Transverse colon (tissue), 4 donors: ENCODE data around the gene SPDL1.

Experiments
- POLR2AphosphoS5 ChIP-seq, 3 donors: sonication (generic); formaldehyde crosslinking; IDR thresholded peaks; one replicate each; pipeline ENCODE4 v1.6.1; 2016; ENCODE audit warnings: antibody characterized with exemption in 3 of 3
- TF ChIP-seq, protein P1 (sequence below), 5 experiments: fragments of 200-600 bp in 3 of 5; fragments of 450-650 bp in 2 of 5; sonication (generic) in 3 of 5; IDR thresholded peaks; 1 replicate in 2 of 5; 2 replicates in 3 of 5; pipeline ENCODE4 v1.5.1; 2016 to 2017; ENCODE audit warnings: antibody characterized with exemption in 5 of 5, inconsistent platforms in 3 of 5, mild to moderate bottlenecking in 2 of 5, moderate library complexity in 1 of 5

DNA sequence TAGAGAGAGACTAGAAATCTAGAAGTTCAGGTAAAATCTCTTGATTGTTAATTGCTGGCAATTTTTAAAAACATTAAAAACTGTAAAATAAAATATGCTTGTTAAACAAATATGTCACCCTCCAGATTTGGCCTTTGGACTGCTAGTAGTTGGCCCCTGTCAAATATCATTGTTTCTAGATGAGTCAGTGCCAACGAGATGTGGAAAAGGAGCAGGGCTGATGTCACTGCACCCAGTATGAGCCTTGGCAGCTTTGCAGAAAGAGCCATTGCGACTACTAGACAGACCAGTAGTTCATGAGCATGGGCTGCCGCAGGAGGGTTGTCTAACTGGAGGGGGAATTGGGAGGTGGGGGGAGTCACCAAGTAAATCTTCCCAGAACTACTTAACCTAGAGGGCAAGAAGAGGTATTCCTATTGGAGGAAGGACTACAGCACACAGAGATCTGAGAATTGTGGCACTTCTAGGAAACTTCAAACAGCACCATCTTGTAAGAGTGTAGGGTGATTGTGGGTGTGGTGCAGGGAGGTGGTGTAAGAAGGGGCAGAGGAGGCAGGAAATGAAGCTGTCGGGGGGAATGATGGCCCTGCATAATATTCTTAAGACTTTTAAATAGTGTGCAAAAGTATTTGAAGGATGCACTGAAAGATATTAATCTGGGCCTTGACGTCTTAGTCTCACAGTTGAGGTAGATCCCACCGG, 46.4 kb downstream of the SPDL1 start:
- TF ChIP-seq, protein P1, sequence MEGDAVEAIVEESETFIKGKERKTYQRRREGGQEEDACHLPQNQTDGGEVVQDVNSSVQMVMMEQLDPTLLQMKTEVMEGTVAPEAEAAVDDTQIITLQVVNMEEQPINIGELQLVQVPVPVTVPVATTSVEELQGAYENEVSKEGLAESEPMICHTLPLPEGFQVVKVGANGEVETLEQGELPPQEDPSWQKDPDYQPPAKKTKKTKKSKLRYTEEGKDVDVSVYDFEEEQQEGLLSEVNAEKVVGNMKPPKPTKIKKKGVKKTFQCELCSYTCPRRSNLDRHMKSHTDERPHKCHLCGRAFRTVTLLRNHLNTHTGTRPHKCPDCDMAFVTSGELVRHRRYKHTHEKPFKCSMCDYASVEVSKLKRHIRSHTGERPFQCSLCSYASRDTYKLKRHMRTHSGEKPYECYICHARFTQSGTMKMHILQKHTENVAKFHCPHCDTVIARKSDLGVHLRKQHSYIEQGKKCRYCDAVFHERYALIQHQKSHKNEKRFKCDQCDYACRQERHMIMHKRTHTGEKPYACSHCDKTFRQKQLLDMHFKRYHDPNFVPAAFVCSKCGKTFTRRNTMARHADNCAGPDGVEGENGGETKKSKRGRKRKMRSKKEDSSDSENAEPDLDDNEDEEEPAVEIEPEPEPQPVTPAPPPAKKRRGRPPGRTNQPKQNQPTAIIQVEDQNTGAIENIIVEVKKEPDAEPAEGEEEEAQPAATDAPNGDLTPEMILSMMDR (IDR thresholded peaks at IDR 0.05) = no peak
- TF ChIP-seq POLR2AphosphoS5 (IDR thresholded peaks at IDR 0.05) = no peak
